ENCODE results near the gene ITGAD. TPM values are rescaled to one million over a fixed set of nuclear protein-coding genes. Genes with fewer than 3 reads are reported as not detected.

Gene ITGAD
- total and polyA plus RNA-seq, 10 donors: 1.2 to 25.8 (median 17.2) TPM

DNA sequence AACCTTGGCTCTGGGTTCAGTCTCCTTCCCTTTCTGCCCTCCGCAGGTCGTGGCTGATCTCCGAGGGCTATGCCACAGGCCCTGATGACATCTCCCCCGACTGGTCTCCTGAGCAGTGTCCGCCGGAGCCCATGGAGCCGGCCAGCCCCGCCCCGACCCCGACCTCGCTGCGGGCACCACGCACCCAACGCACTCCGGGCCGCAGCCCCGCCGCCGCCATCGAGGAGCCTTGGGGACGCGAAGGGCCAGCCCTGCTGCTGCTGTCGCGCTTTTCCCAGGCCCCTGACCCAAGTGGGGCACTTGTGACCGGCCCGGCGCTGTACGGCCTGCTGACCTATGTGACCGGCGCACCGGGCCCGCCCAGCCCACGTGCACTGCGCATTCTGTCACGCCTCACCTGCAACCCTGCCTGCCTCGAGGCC lies 71.2 kb downstream of the ITGAD start:
- WGBS, 5 donors: 94 to 98% (median 96%) methylated on average over 28 to 36 of the region's 36 CpGs
- Histone ChIP-seq H3K36me3 (peaks cover 4 to 60% (median 49%) of the 10 kb centered on the region in 6 donors), H3K4me3 (no peak overlapping the region), H3K27ac (no peak overlapping the region), H3K9me3 (no peaks in the 10 kb centered on the region), H3K27me3 (replicated peaks in 1 of 7) (no peaks in the 10 kb centered on the region), H3K4me1 (peaks cover 15 to 48% (median 21%) of the 10 kb centered on the region in 6 donors)
- peak; percentile 81 for DNase-seq
- intact Hi-C loops (cut with DNase I; ENCODE audit: low total_unique reads): no loop called here
- TF ChIP-seq CTCF (IDR thresholded peaks at IDR 0.05 in 8 of 11, conservative IDR thresholded peaks at IDR 0.05 in 3 of 11): no peak

DNA sequence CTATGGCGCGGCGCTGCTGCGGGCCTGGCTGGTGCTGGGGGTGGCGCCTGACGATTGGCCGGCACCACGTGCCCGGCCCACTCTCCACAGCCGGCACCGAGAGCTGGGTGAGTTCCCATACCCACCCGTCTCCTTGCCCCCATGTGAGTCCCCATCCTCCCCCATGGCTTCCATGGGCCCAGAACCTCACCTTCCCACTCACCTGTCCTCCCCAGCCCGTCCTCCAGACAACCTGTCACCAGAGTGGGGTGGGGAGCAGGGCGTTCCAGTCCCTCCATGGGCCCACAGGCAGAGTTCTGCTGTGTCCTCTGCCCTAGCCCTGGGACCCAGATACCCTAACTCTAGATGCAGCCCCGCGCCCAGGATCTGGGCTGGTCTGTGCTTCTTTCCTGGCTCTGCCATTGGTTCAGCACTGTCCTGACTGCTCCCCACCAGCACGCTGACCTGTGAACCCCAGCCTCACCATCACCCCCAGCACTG lies 71.7 kb downstream of the ITGAD start:
- peak; percentile 72 for DNase-seq
- intact Hi-C loops (cut with DNase I; ENCODE audit: low total_unique reads): no loop called here

GRCh38 chr16:31465788-31466370 lies 72.7 kb downstream of the ITGAD start:
- WGBS, 5 donors: 73 to 94% (median 80%) methylated on average over 13 to 20 of the region's 20 CpGs
- Histone ChIP-seq H3K27ac (no peak overlapping the region), H3K36me3 (peaks cover 4 to 60% (median 49%) of the 10 kb centered on the region in 6 donors), H3K27me3 (replicated peaks in 1 of 7) (peaks cover 0 to 3% (median 0%) of the 10 kb centered on the region in 7 donors), H3K9me3 (no peaks in the 10 kb centered on the region), H3K4me3 (no peak overlapping the region), H3K4me1 (peaks cover 6 to 41% (median 12%) of the 10 kb centered on the region in 6 donors)
- intact Hi-C loops (cut with DNase I; ENCODE audit: low total_unique reads): no loop called here
- DNase-seq: peak; percentile 74
- TF ChIP-seq CTCF (IDR thresholded peaks at IDR 0.05 in 8 of 11, conservative IDR thresholded peaks at IDR 0.05 in 3 of 11) (no peak), POLR2A (IDR thresholded peaks at IDR 0.05) (no peak), POLR2AphosphoS5 (IDR thresholded peaks at IDR 0.05) (no peak)

More for the DNA sequence above, 71.7 kb downstream of the ITGAD start:
- 89 to 97% (median 93%) methylated on average over 10 to 17 of the region's 17 CpGs for WGBS, 5 donors
- Histone ChIP-seq H3K27me3 (replicated peaks in 1 of 7) (no peaks in the 10 kb centered on the region), H3K4me3 (no peak overlapping the region), H3K4me1 (peaks cover 15 to 48% (median 21%) of the 10 kb centered on the region in 6 donors), H3K27ac (no peak overlapping the region), H3K36me3 (peaks cover 4 to 60% (median 49%) of the 10 kb centered on the region in 6 donors), H3K9me3 (no peaks in the 10 kb centered on the region)
- no peak for TF ChIP-seq CTCF (IDR thresholded peaks at IDR 0.05 in 8 of 11, conservative IDR thresholded peaks at IDR 0.05 in 3 of 11)
- no peak for TF ChIP-seq POLR2A (IDR thresholded peaks at IDR 0.05)
- no peak for TF ChIP-seq POLR2AphosphoS5 (IDR thresholded peaks at IDR 0.05)

- DNase-seq: peak; percentile 80
- no peak overlapping the region for H3K4me3 ChIP-seq
Measured at GRCh38 chr16:31466381-31466841, 73.3 kb downstream of the ITGAD start.

More at GRCh38 chr16:31466381-31466841, 73.3 kb downstream of the ITGAD start:
- 87 to 97% (median 95%) methylated on average over 11 to 18 of the region's 18 CpGs for WGBS, 5 donors
- peaks cover 0 to 9% (median 2%) of the 10 kb centered on the region in 7 donors for H3K27me3 ChIP-seq (replicated peaks in 1 of 7)
- intact Hi-C loops (cut with DNase I; ENCODE audit: low total_unique reads): no loop called here
- no peak for TF ChIP-seq POLR2A (IDR thresholded peaks at IDR 0.05)
- no peak for TF ChIP-seq CTCF (IDR thresholded peaks at IDR 0.05 in 8 of 11, conservative IDR thresholded peaks at IDR 0.05 in 3 of 11)
- no peak for TF ChIP-seq POLR2AphosphoS5 (IDR thresholded peaks at IDR 0.05)
- no peaks in the 10 kb centered on the region for H3K9me3 ChIP-seq
- peaks cover 4 to 60% (median 49%) of the 10 kb centered on the region in 6 donors for H3K36me3 ChIP-seq
- H3K4me1 ChIP-seq: peaks cover 8 to 41% (median 11%) of the 10 kb centered on the region in 6 donors
- H3K27ac ChIP-seq: peak overlapping the region in 1 of 8 donors; percentile 34
